HEK293 (cell line): ENCODE measurements around the gene PTPRN2.

ENCODE experiments used
- CTCF ChIA-PET: fragments of 350-600 bp; formaldehyde crosslinking; extraction: SDS; loops from one replicate; lab custom pipeline; 2021; ENCODE audit warnings: antibody characterized with exemption; lab: Yijun Ruan, JAX
- POLR2A ChIA-PET: fragments of 300-600 bp; formaldehyde crosslinking; extraction: SDS; loops from one replicate; lab custom pipeline; 2020; ENCODE audit warnings: antibody characterized with exemption, inconsistent platforms; lab: Yijun Ruan, JAX
- H3K27ac ChIP-seq: fragments of 200-500 bp; sonication (Bioruptor generic); 2 replicates; pipeline ENCODE4 v1.5.1; 2014; ENCODE audit warnings: low read depth, low read length, control low read depth, inconsistent platforms; ENCODE audit errors: extremely low read depth
- H3K36me3 ChIP-seq, 2 experiments: fragments of 200-500 bp in 1 of 2; sonication (Bioruptor generic) in 1 of 2; 1 replicate in 1 of 2; 2 replicates in 1 of 2; pipeline ENCODE4 v1.5.1; 2014 to 2017; ENCODE audit warnings: inconsistent platforms in 2 of 2, low read length in 2 of 2; ENCODE audit not compliant: control insufficient read depth in 2 of 2, insufficient read depth in 1 of 2
- H3K4me1 ChIP-seq: fragments of 200-500 bp; sonication (Bioruptor generic); 2 replicates; pipeline ENCODE4 v1.5.1; 2014; ENCODE audit warnings: mild to moderate bottlenecking, low read length, inconsistent platforms; ENCODE audit not compliant: control insufficient read depth, insufficient read depth
- H3K4me3 ChIP-seq: 2 replicates; pipeline ENCODE4 v1.5.1; 2011; ENCODE audit warnings: low read depth, mild to moderate bottlenecking, control low read depth, low read length, moderate library complexity
- H3K9me3 ChIP-seq: fragments of 200-500 bp; sonication (Bioruptor generic); 2 replicates; pipeline ENCODE4 v1.5.1; 2014; ENCODE audit warnings: low read depth, low read length, inconsistent platforms; ENCODE audit not compliant: control insufficient read depth, insufficient read depth
- CTCF ChIP-seq: fragments of 450-650 bp; formaldehyde crosslinking; IDR thresholded peaks from 2 replicates; pipeline ENCODE4 v1.5.1; 2016; ENCODE audit warnings: missing biosample characterization, missing genetic modification characterization
- SCRT1 ChIP-seq: fragments of 450-650 bp; formaldehyde crosslinking; IDR thresholded peaks from 2 replicates; pipeline ENCODE4 v1.5.1; 2016; ENCODE audit warnings: missing biosample characterization, missing genetic modification characterization, borderline replicate concordance
- SP3 ChIP-seq: fragments of 450-650 bp; formaldehyde crosslinking; IDR thresholded peaks from 2 replicates; pipeline ENCODE4 v1.5.1; 2016; ENCODE audit warnings: missing biosample characterization, missing genetic modification characterization
- TRIM28 ChIP-seq: IDR thresholded peaks from 2 replicates; pipeline ENCODE4 v1.6.1; 2011; ENCODE audit warnings: low read length, control low read depth, borderline replicate concordance
- YY2 ChIP-seq: fragments of 450-650 bp; formaldehyde crosslinking; IDR thresholded peaks from 2 replicates; pipeline ENCODE4 v1.5.1; 2016; ENCODE audit warnings: missing biosample characterization, missing genetic modification characterization
- ZNF112 ChIP-seq: fragments of 450-650 bp; formaldehyde crosslinking; IDR thresholded peaks from 2 replicates; pipeline ENCODE4 v1.5.0; 2017; ENCODE audit warnings: missing biosample characterization, missing genetic modification characterization
- ZNF140 ChIP-seq: fragments of 450-650 bp; formaldehyde crosslinking; IDR thresholded peaks from 2 replicates; pipeline ENCODE4 v1.5.1; 2016; ENCODE audit warnings: missing biosample characterization, missing genetic modification characterization
- ZNF155 ChIP-seq: fragments of 450-650 bp; formaldehyde crosslinking; IDR thresholded peaks from 2 replicates; pipeline ENCODE4 v1.5.1; 2016; ENCODE audit warnings: missing biosample characterization, missing genetic modification characterization
- ZNF223 ChIP-seq: fragments of 450-650 bp; formaldehyde crosslinking; IDR thresholded peaks from 2 replicates; pipeline ENCODE4 v1.5.1; 2016; ENCODE audit warnings: missing biosample characterization, missing genetic modification characterization
- ZNF23 ChIP-seq: fragments of 450-650 bp; formaldehyde crosslinking; IDR thresholded peaks from 2 replicates; pipeline ENCODE4 v1.5.1; 2016; ENCODE audit warnings: missing biosample characterization, missing genetic modification characterization, borderline replicate concordance
- ZNF239 ChIP-seq: fragments of 450-650 bp; formaldehyde crosslinking; IDR thresholded peaks from 2 replicates; pipeline ENCODE4 v1.5.1; 2016; ENCODE audit warnings: missing biosample characterization, missing genetic modification characterization
- ZNF248 ChIP-seq: fragments of 450-650 bp; formaldehyde crosslinking; IDR thresholded peaks from 2 replicates; pipeline ENCODE4 v1.5.1; 2017; ENCODE audit warnings: missing biosample characterization, missing genetic modification characterization
- ZNF266 ChIP-seq: fragments of 450-650 bp; formaldehyde crosslinking; IDR thresholded peaks from 2 replicates; pipeline ENCODE4 v1.5.1; 2016; ENCODE audit warnings: missing biosample characterization, missing genetic modification characterization, low read depth
- ZNF280D ChIP-seq: fragments of 450-650 bp; formaldehyde crosslinking; IDR thresholded peaks from 2 replicates; pipeline ENCODE4 v1.5.1; 2016; ENCODE audit warnings: missing biosample characterization, missing genetic modification characterization
- ZNF335 ChIP-seq: fragments of 450-650 bp; formaldehyde crosslinking; conservative IDR thresholded peaks from 2 replicates; pipeline ENCODE4 v1.5.1; 2016; ENCODE audit warnings: missing biosample characterization, missing genetic modification characterization
- ZNF341 ChIP-seq: fragments of 450-650 bp; formaldehyde crosslinking; IDR thresholded peaks from 2 replicates; pipeline ENCODE4; 2016; ENCODE audit warnings: low read depth, missing biosample characterization, missing genetic modification characterization
- ZNF350 ChIP-seq: fragments of 450-650 bp; formaldehyde crosslinking; IDR thresholded peaks from 2 replicates; pipeline ENCODE4 v1.5.0; 2017; ENCODE audit warnings: missing biosample characterization, mild to moderate bottlenecking, missing genetic modification characterization
- ZNF416 ChIP-seq: fragments of 450-650 bp; formaldehyde crosslinking; IDR thresholded peaks from 2 replicates; pipeline ENCODE4 v1.5.1; 2016; ENCODE audit warnings: missing biosample characterization, missing genetic modification characterization
- ZNF555 ChIP-seq: fragments of 450-650 bp; formaldehyde crosslinking; conservative IDR thresholded peaks from 2 replicates; pipeline ENCODE4 v1.5.1; 2017; ENCODE audit warnings: missing biosample characterization, mild to moderate bottlenecking, missing genetic modification characterization, inconsistent platforms
- ZNF580 ChIP-seq: fragments of 450-650 bp; formaldehyde crosslinking; IDR thresholded peaks from 2 replicates; pipeline ENCODE4 v1.5.1; 2016; ENCODE audit warnings: missing biosample characterization, missing genetic modification characterization
- ZNF624 ChIP-seq: fragments of 450-650 bp; formaldehyde crosslinking; IDR thresholded peaks from 2 replicates; pipeline ENCODE4 v1.5.1; 2017; ENCODE audit warnings: missing biosample characterization, missing genetic modification characterization
- ZNF701 ChIP-seq: fragments of 450-650 bp; formaldehyde crosslinking; IDR thresholded peaks from 2 replicates; pipeline ENCODE4 v1.5.1; 2016; ENCODE audit warnings: missing biosample characterization, missing genetic modification characterization
- ZNF792 ChIP-seq: fragments of 450-650 bp; formaldehyde crosslinking; IDR thresholded peaks from 2 replicates; pipeline ENCODE4 v1.5.1; 2016; ENCODE audit warnings: missing biosample characterization, missing genetic modification characterization
- ZNF830 ChIP-seq: fragments of 450-650 bp; IDR thresholded peaks from 2 replicates; pipeline ENCODE4 v1.5.0; 2018; ENCODE audit warnings: missing biosample characterization, missing genetic modification characterization, low read depth, mild to moderate bottlenecking, moderate library complexity
- ZSCAN16 ChIP-seq: fragments of 450-650 bp; formaldehyde crosslinking; IDR thresholded peaks from 2 replicates; pipeline ENCODE4 v1.5.1; 2016; ENCODE audit warnings: missing biosample characterization, missing genetic modification characterization
- ZSCAN5A ChIP-seq: fragments of 450-650 bp; formaldehyde crosslinking; IDR thresholded peaks from 2 replicates; pipeline ENCODE4 v1.5.1; 2016; ENCODE audit warnings: missing biosample characterization, missing genetic modification characterization

The PTPRN2 gene

GRCh38 chr7:158366346-158366745 lies 221.3 kb downstream of the PTPRN2 start (continued):
- TF ChIP-seq ZNF580 (tag by site-specific recombination) = no peak
- TF ChIP-seq ZSCAN5A = no peak
- TF ChIP-seq TRIM28 = no peak
- no peak for TF ChIP-seq ZNF266 (tag by site-specific recombination)
- no peak for TF ChIP-seq ZNF416

- POLR2A ChIA-PET = no interaction called here
- Histone ChIP-seq H3K27ac (no peak overlapping the region), H3K36me3 (no peaks in the 10 kb centered on the region), H3K9me3 (no peaks in the 10 kb centered on the region), H3K4me3 (no peak overlapping the region), H3K4me1 (no peaks in the 10 kb centered on the region)
- TF ChIP-seq ZNF248 (tag by site-specific recombination) (no peak), ZNF701 (tag by site-specific recombination) (no peak), ZNF335 (tag by site-specific recombination) (no peak), ZNF223 (tag by site-specific recombination) (no peak), ZNF350 (tag by site-specific recombination) (no peak), ZNF830 (no peak), ZNF624 (no peak), ZNF280D (tag by site-specific recombination) (no peak), ZNF792 (tag by site-specific recombination) (no peak), ZNF555 (tag by site-specific recombination) (no peak), ZNF23 (tag by site-specific recombination) (no peak), ZNF239 (tag by site-specific recombination) (no peak)
- CTCF ChIA-PET = no interaction called here
These were observed 222.4 kb downstream of the PTPRN2 start for GRCh38 chr7:158365267-158365666.

GRCh38 chr7:158364451-158364850 lies 223.2 kb downstream of the PTPRN2 start:
- Histone ChIP-seq H3K27ac (no peak overlapping the region), H3K9me3 (no peaks in the 10 kb centered on the region), H3K4me1 (no peaks in the 10 kb centered on the region), H3K36me3 (no peaks in the 10 kb centered on the region), H3K4me3 (no peak overlapping the region)
- CTCF ChIA-PET = no interaction called here
- POLR2A ChIA-PET = no interaction called here
- TF ChIP-seq ZNF112 = no peak
- TF ChIP-seq CTCF (tag by site-specific recombination) = no peak
- no peak for TF ChIP-seq ZSCAN16 (tag by site-specific recombination)
- TF ChIP-seq ZNF140 (tag by site-specific recombination) = no peak
- TF ChIP-seq ZNF155 (tag by site-specific recombination) = no peak
- TF ChIP-seq SP3 (tag by site-specific recombination) = no peak
- TF ChIP-seq YY2 (tag by site-specific recombination) = no peak
- no peak for TF ChIP-seq ZNF341
- no peak for TF ChIP-seq SCRT1
